Superior temporal gyrus (tissue), 1 donor: Measurements from ENCODE around the gene WDR70.
"Not testable (repeated sequence)": the region's sequence is repeated elsewhere in the genome, so short reads cannot be mapped to it uniquely, and the experiment has no call there.

Source experiments
- DNase-seq: peaks from one replicate; pipeline ENCODE4 v3.0.0-alpha.2; 2016; ENCODE audit errors: extremely low spot score

Gene WDR70

GRCh38 chr5:37453252-37453651 lies 74.1 kb downstream of the WDR70 start:
- not testable (repeated sequence) for DNase-seq

- DNase-seq, result not testable (repeated sequence)
These were observed 75.4 kb downstream of the WDR70 start for GRCh38 chr5:37454402-37455055.

GRCh38 chr5:37463191-37464051 lies 84.3 kb downstream of the WDR70 start:
- DNase-seq, result not testable (repeated sequence)

- not testable (repeated sequence) for DNase-seq
These were observed 85.5 kb downstream of the WDR70 start for GRCh38 chr5:37464581-37464980.

- not testable (repeated sequence) for DNase-seq
These were observed 90.3 kb downstream of the WDR70 start for GRCh38 chr5:37469383-37469782.

GRCh38 chr5:37471666-37472197 lies 92.6 kb downstream of the WDR70 start:
- no peak for DNase-seq

- no peak for DNase-seq
These were observed 98.3 kb downstream of the WDR70 start for GRCh38 chr5:37477426-37477825.

GRCh38 chr5:37478121-37478894 lies 99.2 kb downstream of the WDR70 start:
- no peak for DNase-seq

- DNase-seq, result not testable (repeated sequence)
These were observed 102.3 kb downstream of the WDR70 start for GRCh38 chr5:37481395-37481794.

GRCh38 chr5:37490120-37490810 lies 111.1 kb downstream of the WDR70 start:
- no peak for DNase-seq

- no peak for DNase-seq
These were observed 111.8 kb downstream of the WDR70 start for GRCh38 chr5:37490931-37491330.

GRCh38 chr5:37492778-37493555 lies 113.8 kb downstream of the WDR70 start:
- DNase-seq, result no peak

- DNase-seq, result no peak
These were observed 115.6 kb downstream of the WDR70 start for GRCh38 chr5:37494756-37495155.

GRCh38 chr5:37495210-37495609 lies 116.1 kb downstream of the WDR70 start:
- peak; percentile 38 for DNase-seq

- DNase-seq, result no peak
These were observed 116.7 kb downstream of the WDR70 start for GRCh38 chr5:37495668-37496347.

GRCh38 chr5:37496902-37497445 lies 117.9 kb downstream of the WDR70 start:
- no peak for DNase-seq

GRCh38 chr5:37501152-37501551 lies 122.0 kb downstream of the WDR70 start:
- no peak for DNase-seq

- DNase-seq, result no peak
These were observed 127.1 kb downstream of the WDR70 start for GRCh38 chr5:37506241-37506640.

GRCh38 chr5:37506722-37507121 lies 127.6 kb downstream of the WDR70 start:
- no peak for DNase-seq

- no peak for DNase-seq
These were observed 132.5 kb downstream of the WDR70 start for GRCh38 chr5:37511646-37512045.
